ENCODE measurements around the gene LRIG3. TPM values are rescaled to one million over a fixed set of nuclear protein-coding genes. Genes with fewer than 3 reads are reported as not detected.

Gene LRIG3
- total and polyA plus RNA-seq, 4 donors: 2.9 to 17.0 (median 10.7) TPM

- TF ChIP-seq HNF4A (conservative IDR thresholded peaks at IDR 0.05) (no peak), EGR1 (IDR thresholded peaks at IDR 0.05; ENCODE audit: low read depth in 2 of 2) (no peak), RAD21 (IDR thresholded peaks at IDR 0.05) (no peak), MAX (IDR thresholded peaks at IDR 0.05) (no peak), SP1 (IDR thresholded peaks at IDR 0.05) (no peak), NR2F2 (IDR thresholded peaks at IDR 0.05) (no peak), REST (IDR thresholded peaks at IDR 0.05) (no peak), TAF1 (conservative IDR thresholded peaks at IDR 0.05) (no peak), RXRA (IDR thresholded peaks at IDR 0.05) (no peak), FOXA1 (IDR thresholded peaks at IDR 0.05) (no peak), JUND (IDR thresholded peaks at IDR 0.05) (no peak), ATF3 (IDR thresholded peaks at IDR 0.05) (no peak)
- no peak for DNase-seq (ENCODE audit: low spot score)
- Histone ChIP-seq H3K36me3 (ENCODE audit: control insufficient read depth in 4 of 4, insufficient read depth in 3 of 4, low read depth in 1 of 4, low read length in 3 of 4) (peaks cover 2 to 33% (median 16%) of the 10 kb centered on the region in 4 donors), H3K4me1 (ENCODE audit: control insufficient read depth in 4 of 4, insufficient read depth in 4 of 4, low read length in 3 of 4) (peaks cover 0 to under 1% (median 0%) of the 10 kb centered on the region in 4 donors), H3K9ac (ENCODE audit: low read depth in 1 of 2, low read length in 2 of 2) (no peak overlapping the region), H3K27ac (ENCODE audit: low read depth in 1 of 2, low read length in 2 of 2) (no peak overlapping the region), H3K9me3 (ENCODE audit: control insufficient read depth in 4 of 4, low read length in 3 of 4) (no peaks in the 10 kb centered on the region), H3K4me3 (ENCODE audit: low read depth in 1 of 3, low read length in 3 of 3) (no peak overlapping the region), H3K27me3 (ENCODE audit: control insufficient read depth in 4 of 4, insufficient read depth in 4 of 4, low read length in 3 of 4) (no peaks in the 10 kb centered on the region)
- 93% methylated on average over 4 of the region's 4 CpGs for WGBS
These were observed 12.9 kb downstream of the LRIG3 start for GRCh38 chr12:58907391-58907790.

- Histone ChIP-seq H3K4me3 (ENCODE audit: low read depth in 1 of 3, low read length in 3 of 3) (no peak overlapping the region), H3K9me3 (ENCODE audit: control insufficient read depth in 4 of 4, low read length in 3 of 4) (no peaks in the 10 kb centered on the region), H3K27me3 (ENCODE audit: control insufficient read depth in 4 of 4, insufficient read depth in 4 of 4, low read length in 3 of 4) (no peaks in the 10 kb centered on the region), H3K9ac (ENCODE audit: low read depth in 1 of 2, low read length in 2 of 2) (no peak overlapping the region), H3K36me3 (ENCODE audit: control insufficient read depth in 4 of 4, insufficient read depth in 3 of 4, low read depth in 1 of 4, low read length in 3 of 4) (peaks cover 2 to 32% (median 16%) of the 10 kb centered on the region in 4 donors), H3K4me1 (ENCODE audit: control insufficient read depth in 4 of 4, insufficient read depth in 4 of 4, low read length in 3 of 4) (no peaks in the 10 kb centered on the region), H3K27ac (ENCODE audit: low read depth in 1 of 2, low read length in 2 of 2) (no peak overlapping the region)
- DNase-seq (ENCODE audit: low spot score): no peak
- no peak for TF ChIP-seq ATF3 (IDR thresholded peaks at IDR 0.05)
- TF ChIP-seq HNF4A (conservative IDR thresholded peaks at IDR 0.05): no peak
- no peak for TF ChIP-seq NR2F2 (IDR thresholded peaks at IDR 0.05)
- TF ChIP-seq ZBTB33 (IDR thresholded peaks at IDR 0.05): no peak
- TF ChIP-seq REST (IDR thresholded peaks at IDR 0.05): no peak
- no peak for TF ChIP-seq FOXA1 (IDR thresholded peaks at IDR 0.05)
- TF ChIP-seq CTCF (IDR thresholded peaks at IDR 0.05; ENCODE audit: low read depth, low read length, missing input control): no peak
- TF ChIP-seq SP1 (IDR thresholded peaks at IDR 0.05): no peak
- no peak for TF ChIP-seq FOXA2 (IDR thresholded peaks at IDR 0.05)
- no peak for TF ChIP-seq HNF4G (IDR thresholded peaks at IDR 0.05)
- no peak for TF ChIP-seq TAF1 (conservative IDR thresholded peaks at IDR 0.05)
- TF ChIP-seq MAX (IDR thresholded peaks at IDR 0.05): no peak
- TF ChIP-seq EGR1 (IDR thresholded peaks at IDR 0.05; ENCODE audit: low read depth in 2 of 2): no peak
- TF ChIP-seq YY1 (IDR thresholded peaks at IDR 0.05): no peak
- TF ChIP-seq RXRA (IDR thresholded peaks at IDR 0.05): no peak
- no peak for TF ChIP-seq JUND (IDR thresholded peaks at IDR 0.05)
- TF ChIP-seq GABPA (IDR thresholded peaks at IDR 0.05 in 1 of 2, conservative IDR thresholded peaks at IDR 0.05 in 1 of 2): no peak
- no peak for TF ChIP-seq RAD21 (IDR thresholded peaks at IDR 0.05)
- WGBS: 88% methylated on average over 3 of the region's 3 CpGs
These were observed 13.4 kb downstream of the LRIG3 start for GRCh38 chr12:58906917-58907316.

Measured in liver (tissue), 9 donors.